Kidney epithelial cell (primary cell): Measurements from ENCODE around the gene PASK. TPM values are rescaled to one million over a fixed set of nuclear protein-coding genes. Genes with fewer than 3 reads are reported as not detected.

ENCODE experiments used
- DNase-seq: peaks from one replicate; pipeline ENCODE4 v3.0.0-alpha.2; 2010; ENCODE audit warnings: low read depth
- H3K27me3 ChIP-seq: 2 replicates; pipeline ENCODE4 v1.6.0; 2011; ENCODE audit warnings: low read length; ENCODE audit not compliant: control insufficient read depth, insufficient read depth
- H3K36me3 ChIP-seq: 2 replicates; pipeline ENCODE4 v1.5.1; 2011; ENCODE audit warnings: low read length; ENCODE audit not compliant: control insufficient read depth, insufficient read depth
- H3K4me3 ChIP-seq: 2 replicates; pipeline ENCODE4 v1.5.1; 2011; ENCODE audit warnings: low read depth, mild to moderate bottlenecking, control low read depth, low read length
- CTCF ChIP-seq: IDR thresholded peaks from 2 replicates; pipeline ENCODE4 v1.5.1; 2011; ENCODE audit warnings: mild to moderate bottlenecking, moderate library complexity, low read length, control low read depth, inconsistent platforms; ENCODE audit not compliant: insufficient read depth, poor library complexity, severe bottlenecking
- total RNA-seq: library from RNA; depleted of rRNA; stranded (reverse); fragments of >200 nt; gene quantifications from 2 replicates; pipeline ENCODE4 v1.2.3, GENCODE V29; 2015

Gene PASK
- total RNA-seq, 1 donor from 2014 or later = 8.3 TPM

GRCh38 chr2:241149675-241149924 is 328 bp upstream of the PASK start:
- H3K4me3 ChIP-seq = peak overlapping the region; percentile 70
- no peak for DNase-seq
- H3K27me3 ChIP-seq = no peaks in the 10 kb centered on the region
- TF ChIP-seq CTCF = no peak
- H3K36me3 ChIP-seq = no peaks in the 10 kb centered on the region

DNA sequence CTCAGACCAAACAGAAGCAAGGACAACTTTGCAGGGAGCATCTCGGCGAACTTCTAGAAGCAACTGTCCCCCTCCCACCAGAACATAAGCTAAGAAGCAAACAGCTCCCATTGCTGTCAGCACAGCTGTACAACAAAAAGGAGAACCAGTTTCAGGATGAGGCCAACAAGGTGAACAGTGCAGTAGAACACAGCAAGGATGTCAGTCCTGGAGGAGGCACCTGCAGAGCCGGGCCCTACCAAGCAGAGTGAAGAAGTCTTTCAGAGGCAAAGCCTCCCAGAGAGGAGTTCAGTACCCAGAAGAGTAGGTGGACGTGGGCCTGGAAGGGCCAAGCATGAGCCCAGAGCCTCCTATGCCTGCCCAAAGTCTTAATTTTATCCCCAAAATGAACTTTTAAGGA is 1.0 kb downstream of the PASK start:
- no peaks in the 10 kb centered on the region for H3K27me3 ChIP-seq
- no peak for TF ChIP-seq CTCF
- peak overlapping the region; percentile 70 for H3K4me3 ChIP-seq
- no peak for DNase-seq
- H3K36me3 ChIP-seq = no peaks in the 10 kb centered on the region

DNA sequence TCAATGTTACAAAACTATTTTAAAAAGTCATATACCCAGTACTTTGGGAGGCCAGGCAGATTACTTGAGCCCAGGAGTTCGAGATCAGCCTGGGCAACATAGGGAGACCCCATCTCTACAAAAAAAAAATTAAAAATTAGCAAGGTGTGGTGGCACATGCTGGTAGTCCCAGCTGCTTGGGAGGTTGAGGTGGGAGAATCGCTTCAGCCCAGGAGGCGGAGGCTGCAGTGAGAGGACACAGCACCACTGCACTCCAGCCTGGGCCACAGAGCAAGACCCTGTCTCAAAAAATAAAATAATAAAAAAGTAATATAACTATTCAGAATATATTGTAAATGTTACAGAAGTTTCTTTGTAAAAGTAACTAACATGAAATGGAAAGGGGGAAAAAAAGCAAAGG is 1.9 kb downstream of the PASK start:
- H3K36me3 ChIP-seq = no peaks in the 10 kb centered on the region
- no peak overlapping the region for H3K4me3 ChIP-seq
- no peak for DNase-seq
- H3K27me3 ChIP-seq = no peaks in the 10 kb centered on the region
- no peak for TF ChIP-seq CTCF

GRCh38 chr2:241146286-241146685 is 3.0 kb downstream of the PASK start:
- H3K27me3 ChIP-seq = no peaks in the 10 kb centered on the region

GRCh38 chr2:241142593-241142992 is 6.7 kb downstream of the PASK start:
- TF ChIP-seq CTCF = no peak
- Histone ChIP-seq H3K36me3 (no peaks in the 10 kb centered on the region), H3K4me3 (no peak overlapping the region), H3K27me3 (no peaks in the 10 kb centered on the region)
- no peak for DNase-seq

More at GRCh38 chr2:241146286-241146685, 3.0 kb downstream of the PASK start:
- no peaks in the 10 kb centered on the region for H3K36me3 ChIP-seq
- H3K4me3 ChIP-seq = no peak overlapping the region
- TF ChIP-seq CTCF = no peak
- DNase-seq = no peak

GRCh38 chr2:241142063-241142462 is 7.2 kb downstream of the PASK start:
- Histone ChIP-seq H3K36me3 (no peaks in the 10 kb centered on the region), H3K27me3 (no peaks in the 10 kb centered on the region), H3K4me3 (no peak overlapping the region)
- TF ChIP-seq CTCF = no peak
- DNase-seq = no peak
